ENCODE measurements around the gene USP21.

Gene USP21

DNA sequence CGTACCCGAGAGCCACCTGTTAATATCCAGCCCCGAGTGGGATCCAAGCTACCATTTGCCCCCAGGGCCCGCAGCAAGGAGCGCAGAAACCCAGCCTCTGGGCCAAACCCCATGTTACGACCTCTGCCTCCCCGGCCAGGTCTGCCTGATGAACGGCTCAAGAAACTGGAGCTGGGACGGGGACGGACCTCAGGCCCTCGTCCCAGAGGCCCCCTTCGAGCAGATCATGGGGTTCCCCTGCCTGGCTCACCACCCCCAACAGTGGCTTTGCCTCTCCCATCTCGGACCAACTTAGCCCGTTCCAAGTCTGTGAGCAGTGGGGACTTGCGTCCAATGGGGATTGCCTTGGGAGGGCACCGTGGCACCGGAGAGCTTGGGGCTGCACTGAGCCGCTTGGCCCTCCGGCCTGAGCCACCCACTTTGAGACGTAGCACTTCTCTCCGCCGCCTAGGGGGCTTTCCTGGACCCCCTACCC, 1.4 kb downstream of the USP21 start:
- TF ChIP-seq TAF1 (IDR thresholded peaks at IDR 0.05; ENCODE audit: borderline replicate concordance, insufficient read depth, low read length) (no peak), SIN3A (IDR thresholded peaks at IDR 0.05; ENCODE audit: borderline replicate concordance, insufficient read depth, low read length) (no peak), POLR2AphosphoS5 (IDR thresholded peaks at IDR 0.05; ENCODE audit: low read depth, low read length) (no peak), FOXP2 (optimal IDR thresholded peaks at IDR 0.05; ENCODE audit: borderline replicate concordance, extremely low read depth, extremely low read length, insufficient read depth) (no peak)
- TF ChIP-seq, protein P1, sequence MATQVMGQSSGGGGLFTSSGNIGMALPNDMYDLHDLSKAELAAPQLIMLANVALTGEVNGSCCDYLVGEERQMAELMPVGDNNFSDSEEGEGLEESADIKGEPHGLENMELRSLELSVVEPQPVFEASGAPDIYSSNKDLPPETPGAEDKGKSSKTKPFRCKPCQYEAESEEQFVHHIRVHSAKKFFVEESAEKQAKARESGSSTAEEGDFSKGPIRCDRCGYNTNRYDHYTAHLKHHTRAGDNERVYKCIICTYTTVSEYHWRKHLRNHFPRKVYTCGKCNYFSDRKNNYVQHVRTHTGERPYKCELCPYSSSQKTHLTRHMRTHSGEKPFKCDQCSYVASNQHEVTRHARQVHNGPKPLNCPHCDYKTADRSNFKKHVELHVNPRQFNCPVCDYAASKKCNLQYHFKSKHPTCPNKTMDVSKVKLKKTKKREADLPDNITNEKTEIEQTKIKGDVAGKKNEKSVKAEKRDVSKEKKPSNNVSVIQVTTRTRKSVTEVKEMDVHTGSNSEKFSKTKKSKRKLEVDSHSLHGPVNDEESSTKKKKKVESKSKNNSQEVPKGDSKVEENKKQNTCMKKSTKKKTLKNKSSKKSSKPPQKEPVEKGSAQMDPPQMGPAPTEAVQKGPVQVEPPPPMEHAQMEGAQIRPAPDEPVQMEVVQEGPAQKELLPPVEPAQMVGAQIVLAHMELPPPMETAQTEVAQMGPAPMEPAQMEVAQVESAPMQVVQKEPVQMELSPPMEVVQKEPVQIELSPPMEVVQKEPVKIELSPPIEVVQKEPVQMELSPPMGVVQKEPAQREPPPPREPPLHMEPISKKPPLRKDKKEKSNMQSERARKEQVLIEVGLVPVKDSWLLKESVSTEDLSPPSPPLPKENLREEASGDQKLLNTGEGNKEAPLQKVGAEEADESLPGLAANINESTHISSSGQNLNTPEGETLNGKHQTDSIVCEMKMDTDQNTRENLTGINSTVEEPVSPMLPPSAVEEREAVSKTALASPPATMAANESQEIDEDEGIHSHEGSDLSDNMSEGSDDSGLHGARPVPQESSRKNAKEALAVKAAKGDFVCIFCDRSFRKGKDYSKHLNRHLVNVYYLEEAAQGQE (IDR thresholded peaks at IDR 0.05; ENCODE audit: insufficient read depth in 1 of 2, low read depth in 2 of 2, low read length in 2 of 2), result no peak

DNA sequence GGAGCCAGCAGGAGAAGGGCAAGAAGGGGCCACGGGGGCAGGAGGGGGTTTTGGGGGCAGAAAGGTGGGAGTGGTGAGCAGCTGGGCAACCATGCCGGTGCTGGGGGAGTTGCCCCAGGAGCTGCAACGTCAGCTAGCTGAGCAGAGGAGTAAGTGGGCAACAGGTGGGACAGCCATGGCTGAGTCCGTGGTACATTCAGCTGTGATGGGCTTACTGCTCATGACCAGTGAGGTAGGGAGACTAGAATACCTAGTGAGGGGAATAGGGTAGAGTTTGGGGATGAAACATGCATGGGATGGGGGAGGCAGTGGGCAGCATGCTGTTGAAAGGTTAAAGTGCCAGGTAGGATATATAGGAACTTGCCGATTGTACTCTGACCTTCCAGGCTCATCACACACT, 2.4 kb downstream of the USP21 start:
- TF ChIP-seq POLR2AphosphoS5 (IDR thresholded peaks at IDR 0.05; ENCODE audit: low read depth, low read length) (no peak), FOXP2 (optimal IDR thresholded peaks at IDR 0.05; ENCODE audit: borderline replicate concordance, extremely low read depth, extremely low read length, insufficient read depth) (no peak), TAF1 (IDR thresholded peaks at IDR 0.05; ENCODE audit: borderline replicate concordance, insufficient read depth, low read length) (no peak), SIN3A (IDR thresholded peaks at IDR 0.05; ENCODE audit: borderline replicate concordance, insufficient read depth, low read length) (no peak)
- TF ChIP-seq, protein P1 (IDR thresholded peaks at IDR 0.05; ENCODE audit: insufficient read depth in 1 of 2, low read depth in 2 of 2, low read length in 2 of 2), result no peak

- no peak for TF ChIP-seq POLR2AphosphoS5 (IDR thresholded peaks at IDR 0.05; ENCODE audit: low read depth, low read length)
- TF ChIP-seq, protein P1 (IDR thresholded peaks at IDR 0.05; ENCODE audit: insufficient read depth in 1 of 2, low read depth in 2 of 2, low read length in 2 of 2), result no peak
- no peak for TF ChIP-seq FOXP2 (optimal IDR thresholded peaks at IDR 0.05; ENCODE audit: borderline replicate concordance, extremely low read depth, extremely low read length, insufficient read depth)
- no peak for TF ChIP-seq TAF1 (IDR thresholded peaks at IDR 0.05; ENCODE audit: borderline replicate concordance, insufficient read depth, low read length)
- no peak for TF ChIP-seq SIN3A (IDR thresholded peaks at IDR 0.05; ENCODE audit: borderline replicate concordance, insufficient read depth, low read length)
Measured at GRCh38 chr1:161162052-161162451, 2.8 kb downstream of the USP21 start.

DNA sequence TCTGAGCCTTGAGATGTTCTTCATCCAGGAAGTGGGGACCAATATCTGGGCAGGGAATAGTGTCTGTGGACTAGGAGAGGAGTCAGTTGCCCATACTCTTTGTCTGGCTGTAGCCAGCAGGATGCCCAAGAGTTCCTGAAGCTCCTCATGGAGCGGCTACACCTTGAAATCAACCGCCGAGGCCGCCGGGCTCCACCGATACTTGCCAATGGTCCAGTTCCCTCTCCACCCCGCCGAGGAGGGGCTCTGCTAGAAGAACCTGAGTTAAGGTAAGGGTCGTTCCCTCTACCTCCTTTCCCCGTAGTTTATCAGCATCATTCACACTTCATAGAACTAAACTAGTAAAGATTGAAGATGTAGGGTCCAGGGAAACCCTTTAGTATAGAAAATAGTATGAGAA, 3.5 kb downstream of the USP21 start:
- TF ChIP-seq FOXP2 (optimal IDR thresholded peaks at IDR 0.05; ENCODE audit: borderline replicate concordance, extremely low read depth, extremely low read length, insufficient read depth) (no peak), TAF1 (IDR thresholded peaks at IDR 0.05; ENCODE audit: borderline replicate concordance, insufficient read depth, low read length) (no peak), SIN3A (IDR thresholded peaks at IDR 0.05; ENCODE audit: borderline replicate concordance, insufficient read depth, low read length) (no peak), POLR2AphosphoS5 (IDR thresholded peaks at IDR 0.05; ENCODE audit: low read depth, low read length) (no peak)
- TF ChIP-seq, protein P1 (IDR thresholded peaks at IDR 0.05; ENCODE audit: insufficient read depth in 1 of 2, low read depth in 2 of 2, low read length in 2 of 2), result no peak

GRCh38 chr1:161163793-161164192, 4.5 kb downstream of the USP21 start:
- no peak for TF ChIP-seq SIN3A (IDR thresholded peaks at IDR 0.05; ENCODE audit: borderline replicate concordance, insufficient read depth, low read length)
- TF ChIP-seq, protein P1 (IDR thresholded peaks at IDR 0.05; ENCODE audit: insufficient read depth in 1 of 2, low read depth in 2 of 2, low read length in 2 of 2), result no peak
- no peak for TF ChIP-seq FOXP2 (optimal IDR thresholded peaks at IDR 0.05; ENCODE audit: borderline replicate concordance, extremely low read depth, extremely low read length, insufficient read depth)
- TF ChIP-seq TAF1 (IDR thresholded peaks at IDR 0.05; ENCODE audit: borderline replicate concordance, insufficient read depth, low read length), result no peak
- no peak for TF ChIP-seq POLR2AphosphoS5 (IDR thresholded peaks at IDR 0.05; ENCODE audit: low read depth, low read length)

All from PFSK-1 (cell line).